GM18507 (cell line): ENCODE data around the gene ICAM5.

ENCODE experiments used
- DNase-seq: peaks from one replicate; pipeline ENCODE4 v3.0.0; 2011; ENCODE audit warnings: low read depth; ENCODE audit not compliant: insufficient read length; ENCODE audit errors: extremely low spot score
- FAIRE-seq: peaks from 2 replicates; lab custom pipeline; 2011; peaks lifted over from hg19 to GRCh38; lab: Jason Lieb, UNC

The ICAM5 gene

GRCh38 chr19:10289167-10289835 lies 451 bp upstream of the ICAM5 start:
- DNase-seq (no peak), FAIRE-seq (peak; percentile 66)

- FAIRE-seq (no peak), DNase-seq (no peak)
These were observed 664 bp downstream of the ICAM5 start for GRCh38 chr19:10290357-10290875.

GRCh38 chr19:10290876-10291553 lies 1.3 kb downstream of the ICAM5 start:
- DNase-seq (no peak), FAIRE-seq (peak; percentile 29)

GRCh38 chr19:10291554-10292205 lies 1.9 kb downstream of the ICAM5 start:
- DNase-seq, result no peak
- no peak for FAIRE-seq

- FAIRE-seq, result peak; percentile 83
- peak; percentile 81 for DNase-seq
These were observed 2.5 kb downstream of the ICAM5 start for GRCh38 chr19:10292206-10292788.

- FAIRE-seq (no peak), DNase-seq (no peak)
These were observed 3.3 kb downstream of the ICAM5 start for GRCh38 chr19:10292789-10293636.

- DNase-seq (no peak), FAIRE-seq (no peak)
These were observed 4.0 kb downstream of the ICAM5 start for GRCh38 chr19:10293637-10294367.

GRCh38 chr19:10294368-10294697 lies 4.6 kb downstream of the ICAM5 start:
- FAIRE-seq, result no peak
- DNase-seq, result no peak

- DNase-seq, result no peak
- peak; percentile 73 for FAIRE-seq
These were observed 5.6 kb downstream of the ICAM5 start for GRCh38 chr19:10295305-10295846.

GRCh38 chr19:10295847-10296591 lies 6.3 kb downstream of the ICAM5 start:
- DNase-seq, result no peak
- FAIRE-seq, result no peak

- FAIRE-seq (no peak), DNase-seq (no peak)
These were observed 10.1 kb downstream of the ICAM5 start for GRCh38 chr19:10299545-10300458.

GRCh38 chr19:10305139-10305806 lies 15.5 kb downstream of the ICAM5 start:
- no peak for FAIRE-seq

GRCh38 chr19:10306327-10306726 lies 16.6 kb downstream of the ICAM5 start:
- no peak for DNase-seq
- no peak for FAIRE-seq

More at GRCh38 chr19:10305139-10305806, 15.5 kb downstream of the ICAM5 start:
- DNase-seq, result no peak

GRCh38 chr19:10309423-10309822 lies 19.7 kb downstream of the ICAM5 start, which contains the start of gene ZGLP1:
ZGLP1 (minus strand) TSS chr19:10309815.
- DNase-seq (no peak), FAIRE-seq (no peak)

GRCh38 chr19:10315335-10316214 lies 25.8 kb downstream of the ICAM5 start, which contains the start of gene FDX2:
FDX2 (minus strand) TSS chr19:10316015; CDS start chr19:10315996, 19 bp downstream.
- DNase-seq, result peak; percentile 93
- peak; percentile 93 for FAIRE-seq
